GM12878 (cell line): ENCODE data around the gene GRIA4.

Experiments
- BMI1 ChIP-seq: fragments of 450-650 bp; IDR thresholded peaks from 2 replicates; pipeline ENCODE4 v1.6.1; 2016; ENCODE audit warnings: mild to moderate bottlenecking, moderate library complexity, borderline replicate concordance
- EP300 ChIP-seq, 2 experiments: fragments of 150-350 bp in 1 of 2; IDR thresholded peaks; 2 replicates each; pipeline ENCODE4 v1.6.1; 2011 to 2012; ENCODE audit warnings: low read depth in 2 of 2, low read length in 2 of 2, borderline replicate concordance in 1 of 2, improper control_type of control experiment in 1 of 2, inconsistent platforms in 1 of 2; ENCODE audit not compliant: control insufficient read depth in 1 of 2
- NRF1 ChIP-seq: conservative IDR thresholded peaks from 2 replicates; pipeline ENCODE4 v1.6.1; 2011; ENCODE audit warnings: mild to moderate bottlenecking, low read depth, low read length, improper control_type of control experiment
- POLR2AphosphoS5 ChIP-seq: IDR thresholded peaks from 2 replicates; pipeline ENCODE4 v1.6.1; 2011; ENCODE audit warnings: mild to moderate bottlenecking, low read length, inconsistent platforms
- RCOR1 ChIP-seq: conservative IDR thresholded peaks from 2 replicates; pipeline ENCODE4 v1.6.1; 2012; ENCODE audit warnings: low read depth, low read length, improper control_type of control experiment
- SRF ChIP-seq, 2 experiments: IDR thresholded peaks; 2 replicates each; pipeline ENCODE4 v1.6.1; 2011; ENCODE audit warnings: low read depth in 2 of 2, low read length in 2 of 2, mild to moderate bottlenecking in 1 of 2, moderate library complexity in 1 of 2
- ZNF274 ChIP-seq: IDR thresholded peaks from one replicate; pipeline ENCODE4 v1.8.0; 2011; ENCODE audit not compliant: insufficient read length, insufficient read depth
- TF ChIP-seq, protein P1 (sequence below), 3 experiments: IDR thresholded peaks in 2 of 3; conservative IDR thresholded peaks in 1 of 3; 2 replicates each; pipeline ENCODE4 v1.5.1; 2011; ENCODE audit warnings: low read depth in 3 of 3, low read length in 3 of 3, mild to moderate bottlenecking in 3 of 3, control low read depth in 2 of 3, moderate library complexity in 2 of 3, inconsistent platforms in 1 of 3, mixed read lengths in 1 of 3; ENCODE audit not compliant: control insufficient read depth in 2 of 3, insufficient read depth in 1 of 3; ENCODE audit errors: extremely low read depth in 1 of 3
- TF ChIP-seq, protein P2 (sequence below): fragments of 450-650 bp; IDR thresholded peaks from 2 replicates; pipeline ENCODE4 v1.6.1; 2017; ENCODE audit warnings: mild to moderate bottlenecking, moderate library complexity

DNA sequence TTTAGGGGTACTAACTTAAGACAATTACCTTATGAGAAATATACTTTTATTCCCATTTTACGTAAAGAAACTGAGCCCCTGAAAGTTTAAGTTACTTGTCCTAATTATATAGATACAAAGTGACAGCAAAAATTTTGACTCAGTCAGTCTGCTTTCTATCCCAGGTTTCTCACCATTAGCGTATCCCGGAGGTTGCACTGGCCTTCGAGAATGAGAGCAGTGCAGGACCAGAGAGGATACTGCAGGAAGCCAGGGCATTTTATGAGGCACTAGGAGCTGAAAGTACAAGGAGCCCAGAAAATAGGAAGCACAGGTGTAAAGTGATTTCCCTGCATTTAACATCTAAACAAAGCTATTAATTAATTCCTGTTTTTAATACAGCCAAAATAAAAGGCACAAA lies 55.4 kb downstream of the GRIA4 start:
- no peak for TF ChIP-seq POLR2AphosphoS5
- TF ChIP-seq, protein P1, sequence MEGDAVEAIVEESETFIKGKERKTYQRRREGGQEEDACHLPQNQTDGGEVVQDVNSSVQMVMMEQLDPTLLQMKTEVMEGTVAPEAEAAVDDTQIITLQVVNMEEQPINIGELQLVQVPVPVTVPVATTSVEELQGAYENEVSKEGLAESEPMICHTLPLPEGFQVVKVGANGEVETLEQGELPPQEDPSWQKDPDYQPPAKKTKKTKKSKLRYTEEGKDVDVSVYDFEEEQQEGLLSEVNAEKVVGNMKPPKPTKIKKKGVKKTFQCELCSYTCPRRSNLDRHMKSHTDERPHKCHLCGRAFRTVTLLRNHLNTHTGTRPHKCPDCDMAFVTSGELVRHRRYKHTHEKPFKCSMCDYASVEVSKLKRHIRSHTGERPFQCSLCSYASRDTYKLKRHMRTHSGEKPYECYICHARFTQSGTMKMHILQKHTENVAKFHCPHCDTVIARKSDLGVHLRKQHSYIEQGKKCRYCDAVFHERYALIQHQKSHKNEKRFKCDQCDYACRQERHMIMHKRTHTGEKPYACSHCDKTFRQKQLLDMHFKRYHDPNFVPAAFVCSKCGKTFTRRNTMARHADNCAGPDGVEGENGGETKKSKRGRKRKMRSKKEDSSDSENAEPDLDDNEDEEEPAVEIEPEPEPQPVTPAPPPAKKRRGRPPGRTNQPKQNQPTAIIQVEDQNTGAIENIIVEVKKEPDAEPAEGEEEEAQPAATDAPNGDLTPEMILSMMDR (IDR thresholded peaks at IDR 0.05 in 2 of 3, conservative IDR thresholded peaks at IDR 0.05 in 1 of 3; ENCODE audit: control insufficient read depth in 2 of 3, extremely low read depth in 1 of 3, insufficient read depth in 1 of 3, low read depth in 3 of 3, low read length in 3 of 3), result no peak
- TF ChIP-seq NRF1, result no peak
- no peak for TF ChIP-seq BMI1
- no peak for TF ChIP-seq RCOR1
- no peak for TF ChIP-seq EP300 (IDR thresholded peaks at IDR 0.05; ENCODE audit: borderline replicate concordance in 1 of 2, control insufficient read depth in 1 of 2, low read depth in 2 of 2, low read length in 2 of 2)
- TF ChIP-seq SRF (IDR thresholded peaks at IDR 0.05; ENCODE audit: low read depth in 2 of 2, low read length in 2 of 2), result no peak
- no peak for TF ChIP-seq ZNF274
- TF ChIP-seq, protein P2, sequence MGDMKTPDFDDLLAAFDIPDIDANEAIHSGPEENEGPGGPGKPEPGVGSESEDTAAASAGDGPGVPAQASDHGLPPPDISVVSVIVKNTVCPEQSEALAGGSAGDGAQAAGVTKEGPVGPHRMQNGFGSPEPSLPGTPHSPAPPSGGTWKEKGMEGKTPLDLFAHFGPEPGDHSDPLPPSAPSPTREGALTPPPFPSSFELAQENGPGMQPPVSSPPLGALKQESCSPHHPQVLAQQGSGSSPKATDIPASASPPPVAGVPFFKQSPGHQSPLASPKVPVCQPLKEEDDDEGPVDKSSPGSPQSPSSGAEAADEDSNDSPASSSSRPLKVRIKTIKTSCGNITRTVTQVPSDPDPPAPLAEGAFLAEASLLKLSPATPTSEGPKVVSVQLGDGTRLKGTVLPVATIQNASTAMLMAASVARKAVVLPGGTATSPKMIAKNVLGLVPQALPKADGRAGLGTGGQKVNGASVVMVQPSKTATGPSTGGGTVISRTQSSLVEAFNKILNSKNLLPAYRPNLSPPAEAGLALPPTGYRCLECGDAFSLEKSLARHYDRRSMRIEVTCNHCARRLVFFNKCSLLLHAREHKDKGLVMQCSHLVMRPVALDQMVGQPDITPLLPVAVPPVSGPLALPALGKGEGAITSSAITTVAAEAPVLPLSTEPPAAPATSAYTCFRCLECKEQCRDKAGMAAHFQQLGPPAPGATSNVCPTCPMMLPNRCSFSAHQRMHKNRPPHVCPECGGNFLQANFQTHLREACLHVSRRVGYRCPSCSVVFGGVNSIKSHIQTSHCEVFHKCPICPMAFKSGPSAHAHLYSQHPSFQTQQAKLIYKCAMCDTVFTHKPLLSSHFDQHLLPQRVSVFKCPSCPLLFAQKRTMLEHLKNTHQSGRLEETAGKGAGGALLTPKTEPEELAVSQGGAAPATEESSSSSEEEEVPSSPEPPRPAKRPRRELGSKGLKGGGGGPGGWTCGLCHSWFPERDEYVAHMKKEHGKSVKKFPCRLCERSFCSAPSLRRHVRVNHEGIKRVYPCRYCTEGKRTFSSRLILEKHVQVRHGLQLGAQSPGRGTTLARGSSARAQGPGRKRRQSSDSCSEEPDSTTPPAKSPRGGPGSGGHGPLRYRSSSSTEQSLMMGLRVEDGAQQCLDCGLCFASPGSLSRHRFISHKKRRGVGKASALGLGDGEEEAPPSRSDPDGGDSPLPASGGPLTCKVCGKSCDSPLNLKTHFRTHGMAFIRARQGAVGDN, result no peak
